ENCODE measurements around the gene PNMA3. TPM values are rescaled to one million over a fixed set of nuclear protein-coding genes. Genes with fewer than 3 reads are reported as not detected.
A peak's percentile ranks its signal among the peaks of the same experiment; 100 is the strongest.

Gene PNMA3
- total RNA-seq, 1 donor from 2014 or later, result 32.8 TPM

DNA sequence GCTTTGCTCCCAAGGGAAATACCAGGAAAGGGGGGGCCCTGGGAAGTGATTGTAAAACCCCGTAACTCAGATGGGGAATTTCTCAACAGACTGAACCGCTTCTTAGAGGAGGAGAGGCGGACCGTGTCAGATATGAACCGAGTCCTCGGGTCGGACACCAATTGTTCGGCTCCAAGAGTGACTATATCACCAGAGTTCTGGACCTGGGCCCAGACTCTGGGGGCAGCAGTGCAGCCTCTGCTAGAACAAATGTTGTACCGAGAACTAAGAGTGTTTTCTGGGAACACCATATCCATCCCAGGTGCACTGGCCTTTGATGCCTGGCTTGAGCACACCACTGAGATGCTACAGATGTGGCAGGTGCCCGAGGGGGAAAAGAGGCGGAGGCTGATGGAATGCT, 1.0 kb downstream of the PNMA3 start:
- TF ChIP-seq, protein P1, sequence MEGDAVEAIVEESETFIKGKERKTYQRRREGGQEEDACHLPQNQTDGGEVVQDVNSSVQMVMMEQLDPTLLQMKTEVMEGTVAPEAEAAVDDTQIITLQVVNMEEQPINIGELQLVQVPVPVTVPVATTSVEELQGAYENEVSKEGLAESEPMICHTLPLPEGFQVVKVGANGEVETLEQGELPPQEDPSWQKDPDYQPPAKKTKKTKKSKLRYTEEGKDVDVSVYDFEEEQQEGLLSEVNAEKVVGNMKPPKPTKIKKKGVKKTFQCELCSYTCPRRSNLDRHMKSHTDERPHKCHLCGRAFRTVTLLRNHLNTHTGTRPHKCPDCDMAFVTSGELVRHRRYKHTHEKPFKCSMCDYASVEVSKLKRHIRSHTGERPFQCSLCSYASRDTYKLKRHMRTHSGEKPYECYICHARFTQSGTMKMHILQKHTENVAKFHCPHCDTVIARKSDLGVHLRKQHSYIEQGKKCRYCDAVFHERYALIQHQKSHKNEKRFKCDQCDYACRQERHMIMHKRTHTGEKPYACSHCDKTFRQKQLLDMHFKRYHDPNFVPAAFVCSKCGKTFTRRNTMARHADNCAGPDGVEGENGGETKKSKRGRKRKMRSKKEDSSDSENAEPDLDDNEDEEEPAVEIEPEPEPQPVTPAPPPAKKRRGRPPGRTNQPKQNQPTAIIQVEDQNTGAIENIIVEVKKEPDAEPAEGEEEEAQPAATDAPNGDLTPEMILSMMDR (IDR thresholded peaks at IDR 0.05; ENCODE audit: unreplicated experiment), result no peak
- peaks cover 7% of the 10 kb centered on the region for H3K9me3 Mint-ChIP-seq (ENCODE audit: low read depth)
- no peak for DNase-seq (ENCODE audit: low spot score, unreplicated experiment)
- peaks cover 3% of the 10 kb centered on the region for H3K27me3 Mint-ChIP-seq
- H3K27ac Mint-ChIP-seq, result no peak overlapping the region
- H3K36me3 Mint-ChIP-seq (ENCODE audit: insufficient read depth), result peaks cover 3% of the 10 kb centered on the region
- H3K4me3 Mint-ChIP-seq (ENCODE audit: low read depth), result peak overlapping the region; percentile 65
- H3K4me1 Mint-ChIP-seq (ENCODE audit: low read depth), result peaks cover 6% of the 10 kb centered on the region

DNA sequence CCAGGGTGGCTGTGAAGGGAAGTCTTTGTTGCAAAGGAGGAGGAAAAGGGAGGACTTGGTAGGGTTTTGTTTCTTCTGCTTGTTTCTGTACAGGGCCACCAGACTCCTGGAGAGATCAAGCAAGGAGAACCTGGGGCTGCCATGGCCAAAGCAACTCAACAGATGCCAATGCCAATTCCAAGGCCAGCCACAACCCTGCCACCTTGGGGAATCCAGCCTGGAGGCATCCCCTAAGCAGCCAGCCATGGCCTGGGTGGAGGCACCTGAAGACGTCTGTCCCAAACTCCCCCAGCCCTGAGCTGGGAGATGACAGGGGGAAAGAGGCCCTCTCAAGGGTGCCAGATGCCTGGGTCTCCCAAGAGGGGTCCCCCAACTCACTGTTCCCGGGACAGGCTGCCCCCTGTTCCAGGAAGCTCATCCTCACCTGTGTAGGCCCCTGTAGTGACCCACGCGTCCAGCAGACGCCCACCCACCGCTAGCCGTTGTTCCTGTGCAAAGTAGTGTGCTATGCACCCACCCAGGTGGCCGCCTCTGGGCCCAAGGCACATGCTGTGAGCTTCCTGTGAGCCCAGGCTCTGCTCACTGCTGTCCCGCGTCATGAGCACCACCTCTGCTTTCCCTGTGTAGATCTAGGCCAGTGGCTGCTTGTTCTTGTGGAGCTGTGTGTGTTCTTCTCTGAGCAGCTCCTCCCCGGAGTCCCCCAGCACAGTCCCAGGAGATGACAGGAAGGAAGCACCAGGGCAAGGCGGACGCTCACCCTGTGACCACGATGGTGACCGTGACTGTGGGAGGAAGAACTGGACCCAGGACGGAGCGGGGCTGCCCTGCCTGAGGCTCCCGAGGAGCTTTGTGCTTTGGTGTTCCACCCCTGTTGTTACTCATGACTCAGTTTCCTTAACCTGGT, 3.2 kb downstream of the PNMA3 start:
- Mint-ChIP-seq H3K27ac (no peak overlapping the region), H3K4me3 (ENCODE audit: low read depth) (no peak overlapping the region), H3K4me1 (ENCODE audit: low read depth) (peaks cover 12% of the 10 kb centered on the region), H3K9me3 (ENCODE audit: low read depth) (peaks cover 10% of the 10 kb centered on the region), H3K27me3 (no peaks in the 10 kb centered on the region), H3K36me3 (ENCODE audit: insufficient read depth) (peaks cover 3% of the 10 kb centered on the region)
- TF ChIP-seq, protein P1 (IDR thresholded peaks at IDR 0.05; ENCODE audit: unreplicated experiment), result no peak
- no peak for DNase-seq (ENCODE audit: low spot score, unreplicated experiment)

DNA sequence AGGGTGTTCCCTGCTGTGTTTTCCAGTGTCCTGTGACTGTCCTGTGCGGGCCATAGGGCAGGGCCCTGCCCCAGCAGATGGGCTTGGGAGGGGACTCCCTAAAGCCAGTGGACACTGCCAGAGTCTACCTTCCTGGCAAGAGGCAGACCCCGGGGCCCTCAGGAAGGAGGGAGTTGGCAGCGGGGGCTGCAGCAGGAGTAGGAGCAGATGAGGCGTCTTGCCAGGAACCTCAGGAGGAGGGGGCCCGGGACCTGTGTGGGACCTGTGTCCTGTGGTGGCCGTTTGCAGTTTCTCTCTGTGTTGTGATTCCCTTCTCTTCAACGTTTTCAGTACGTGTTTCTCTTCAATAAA, 3.8 kb downstream of the PNMA3 start:
- Mint-ChIP-seq H3K9me3 (ENCODE audit: low read depth) (peaks cover 10% of the 10 kb centered on the region), H3K27ac (no peak overlapping the region), H3K4me3 (ENCODE audit: low read depth) (no peak overlapping the region), H3K4me1 (ENCODE audit: low read depth) (peaks cover 12% of the 10 kb centered on the region), H3K27me3 (no peaks in the 10 kb centered on the region), H3K36me3 (ENCODE audit: insufficient read depth) (peaks cover 3% of the 10 kb centered on the region)
- DNase-seq (ENCODE audit: low spot score, unreplicated experiment), result no peak
- TF ChIP-seq, protein P1 (IDR thresholded peaks at IDR 0.05; ENCODE audit: unreplicated experiment), result no peak

DNA sequence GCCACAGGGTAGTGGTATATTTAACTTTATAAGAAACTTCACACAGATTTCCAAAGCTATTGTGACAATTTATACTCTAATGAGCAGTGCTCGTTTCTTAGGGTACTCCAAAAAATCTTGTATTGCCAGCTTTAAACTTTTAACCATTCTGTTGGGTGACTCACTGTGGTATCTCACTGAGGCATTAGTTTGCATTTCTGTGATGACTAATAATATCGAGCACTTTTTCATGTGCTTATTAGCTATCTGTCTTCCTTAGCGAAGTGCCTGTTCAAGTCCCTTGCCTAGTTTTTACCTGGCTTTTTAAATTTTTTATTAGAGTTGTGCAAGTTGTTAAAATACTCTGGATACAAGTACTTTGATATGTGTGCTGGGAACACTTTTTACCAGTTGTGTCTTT, 5.5 kb downstream of the PNMA3 start:
- H3K4me3 Mint-ChIP-seq (ENCODE audit: low read depth), result no peak overlapping the region
- peaks cover 12% of the 10 kb centered on the region for H3K4me1 Mint-ChIP-seq (ENCODE audit: low read depth)
- TF ChIP-seq, protein P1 (IDR thresholded peaks at IDR 0.05; ENCODE audit: unreplicated experiment), result no peak
- H3K27me3 Mint-ChIP-seq, result no peaks in the 10 kb centered on the region
- no peak for DNase-seq (ENCODE audit: low spot score, unreplicated experiment)
- H3K9me3 Mint-ChIP-seq (ENCODE audit: low read depth), result peaks cover 10% of the 10 kb centered on the region
- H3K36me3 Mint-ChIP-seq (ENCODE audit: insufficient read depth), result peaks cover 3% of the 10 kb centered on the region
- H3K27ac Mint-ChIP-seq, result no peak overlapping the region

DNA sequence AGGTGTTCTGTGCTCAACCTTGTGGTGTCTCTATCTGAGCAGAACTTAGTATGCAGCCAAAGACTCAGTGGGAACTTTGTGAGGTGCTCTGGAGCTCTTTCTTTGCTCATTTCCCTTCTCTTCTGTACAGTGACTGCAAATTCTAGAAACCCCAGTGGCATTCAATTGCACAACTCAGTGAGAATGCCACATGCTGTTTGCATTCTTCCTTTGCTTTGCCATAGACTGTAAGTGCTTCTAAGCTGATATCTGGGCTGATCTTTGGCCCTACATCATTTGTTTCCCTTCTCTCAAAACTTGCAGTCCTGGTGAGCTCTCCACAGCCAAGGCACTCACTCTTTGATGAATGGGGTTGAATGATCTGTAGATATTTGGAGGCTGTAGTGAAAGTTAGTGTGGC, 7.0 kb downstream of the PNMA3 start:
- Mint-ChIP-seq H3K4me3 (ENCODE audit: low read depth) (no peak overlapping the region), H3K4me1 (ENCODE audit: low read depth) (peaks cover 6% of the 10 kb centered on the region), H3K27ac (no peak overlapping the region), H3K9me3 (ENCODE audit: low read depth) (peaks cover 8% of the 10 kb centered on the region), H3K36me3 (ENCODE audit: insufficient read depth) (peaks cover 1% of the 10 kb centered on the region), H3K27me3 (no peaks in the 10 kb centered on the region)
- DNase-seq (ENCODE audit: low spot score, unreplicated experiment), result no peak
- TF ChIP-seq, protein P1 (IDR thresholded peaks at IDR 0.05; ENCODE audit: unreplicated experiment), result no peak

All from progenitor cell of endocrine pancreas (in vitro differentiated cells).